Measurements from ENCODE around the gene HLA-DQA1.
A peak's percentile ranks its signal among the peaks of the same experiment; 100 is the strongest.

The HLA-DQA1 gene

GRCh38 chr6:32684246-32684645, 47.0 kb downstream of the HLA-DQA1 start:
- DNase-seq (ENCODE audit: low read depth), result no peak
- no peak for TF ChIP-seq CTCF (IDR thresholded peaks at IDR 0.05; ENCODE audit: insufficient read depth, low read depth, low read length, missing control alignments)
- no peak overlapping the region for H3K4me3 ChIP-seq (ENCODE audit: low read length)

- no peak for DNase-seq (ENCODE audit: low read depth)
- no peak overlapping the region for H3K4me3 ChIP-seq (ENCODE audit: low read length)
- no peak for TF ChIP-seq CTCF (IDR thresholded peaks at IDR 0.05; ENCODE audit: insufficient read depth, low read depth, low read length, missing control alignments)
Measured at GRCh38 chr6:32685603-32686002, 48.4 kb downstream of the HLA-DQA1 start.

GRCh38 chr6:32689531-32690501, 52.6 kb downstream of the HLA-DQA1 start:
- DNase-seq (ENCODE audit: low read depth), result peak; percentile 8
- no peak overlapping the region for H3K4me3 ChIP-seq (ENCODE audit: low read length)
- no peak for TF ChIP-seq CTCF (IDR thresholded peaks at IDR 0.05; ENCODE audit: insufficient read depth, low read depth, low read length, missing control alignments)

GRCh38 chr6:32692019-32692418, 54.8 kb downstream of the HLA-DQA1 start:
- DNase-seq (ENCODE audit: low read depth), result peak; percentile 49
- no peak overlapping the region for H3K4me3 ChIP-seq (ENCODE audit: low read length)
- TF ChIP-seq CTCF (IDR thresholded peaks at IDR 0.05; ENCODE audit: insufficient read depth, low read depth, low read length, missing control alignments), result peak; percentile 56

All from epithelial cell of esophagus (primary cell).